Neural cell (in vitro differentiated cells): ENCODE measurements around the gene PLAC8. TPM values are rescaled to one million over a fixed set of nuclear protein-coding genes. Genes with fewer than 3 reads are reported as not detected.

Source experiments
- H2AFZ ChIP-seq: fragments of 200-600, 300-800 bp; sonication (generic), shearing (Covaris generic); 2 replicates; pipeline ENCODE4 v1.6.0; 2014; ENCODE audit warnings: low read depth, mild to moderate bottlenecking, antibody characterized with exemption, low read length, moderate library complexity
- H3F3A ChIP-seq: fragments of 200-600 bp; shearing (Covaris generic); 2 replicates; pipeline ENCODE4 v1.6.1; 2016; ENCODE audit warnings: mild to moderate bottlenecking, moderate library complexity, mixed read lengths, antibody characterized with exemption, low read length; ENCODE audit not compliant: insufficient read depth, poor library complexity, severe bottlenecking
- H3K27ac ChIP-seq: fragments of 200-600, 300-800 bp; sonication (generic), shearing (Covaris generic); 2 replicates; pipeline ENCODE4 v1.5.1; 2014; ENCODE audit warnings: mild to moderate bottlenecking, low read length, moderate library complexity
- H3K27me3 ChIP-seq: fragments of 300-800, 200-600 bp; sonication (generic), shearing (Covaris generic); 2 replicates; pipeline ENCODE4 v1.6.0; 2014; ENCODE audit warnings: mild to moderate bottlenecking, low read depth, low read length, moderate library complexity; ENCODE audit not compliant: insufficient read depth
- H3K36me3 ChIP-seq: fragments of 300-800, 200-600 bp; sonication (generic), shearing (Covaris generic); 2 replicates; pipeline ENCODE4 v1.5.1; 2014; ENCODE audit warnings: mild to moderate bottlenecking, antibody characterized with exemption, low read length, moderate library complexity; ENCODE audit not compliant: insufficient read depth
- H3K4me2 ChIP-seq: fragments of 300-800, 200-600 bp; sonication (generic), shearing (Covaris generic); 2 replicates; pipeline ENCODE4 v1.6.0; 2014; ENCODE audit warnings: mild to moderate bottlenecking, low read length
- H3K4me3 ChIP-seq: fragments of 300-800, 200-600 bp; sonication (generic), shearing (Covaris generic); 2 replicates; pipeline ENCODE4 v1.5.1; 2014; ENCODE audit warnings: mild to moderate bottlenecking, low read length, moderate library complexity
- H3K79me2 ChIP-seq: fragments of 200-600 bp; shearing (Covaris generic); replicated peaks from 2 replicates; pipeline ENCODE4 v1.6.0; 2014; ENCODE audit warnings: mild to moderate bottlenecking, low read length, moderate library complexity; ENCODE audit not compliant: insufficient read depth
- H3K9ac ChIP-seq: fragments of 300-800, 200-600 bp; sonication (generic), shearing (Covaris generic); 2 replicates; pipeline ENCODE4 v1.6.1; 2016; ENCODE audit warnings: mild to moderate bottlenecking, low read length, mixed read lengths
- H3K9me2 ChIP-seq: fragments of 200-600 bp; shearing (Covaris generic); 2 replicates; pipeline ENCODE4 v1.6.1; 2016; ENCODE audit warnings: mild to moderate bottlenecking, low read length, mixed read lengths; ENCODE audit not compliant: insufficient read depth
- H3K9me3 ChIP-seq: fragments of 200-600, 300-800 bp; sonication (generic), shearing (Covaris generic); 2 replicates; pipeline ENCODE4 v1.6.1; 2016; ENCODE audit warnings: mild to moderate bottlenecking, mixed run types, low read length, moderate library complexity, mixed read lengths
- H4K20me1 ChIP-seq: fragments of 200-600 bp; shearing (Covaris generic); 2 replicates; pipeline ENCODE4 v1.6.1; 2016; ENCODE audit warnings: mild to moderate bottlenecking, mixed run types; ENCODE audit not compliant: insufficient read depth
- CTCF ChIP-seq: fragments of 450-650 bp; IDR thresholded peaks from 2 replicates; pipeline ENCODE4 v1.5.1; 2014; ENCODE audit warnings: antibody characterized with exemption, mild to moderate bottlenecking, moderate library complexity; ENCODE audit not compliant: poor library complexity, severe bottlenecking
- EP300 ChIP-seq: fragments of 450-650 bp; conservative IDR thresholded peaks from 2 replicates; pipeline ENCODE4 v1.6.1; 2014; ENCODE audit warnings: antibody characterized with exemption, mild to moderate bottlenecking, moderate library complexity; ENCODE audit not compliant: poor library complexity, severe bottlenecking
- EZH2 ChIP-seq: fragments of 200-600, 300-800 bp; shearing (Covaris generic), sonication (generic); IDR thresholded peaks from 2 replicates; pipeline ENCODE4 v1.6.1; 2014; ENCODE audit warnings: antibody characterized with exemption, low read length, borderline replicate concordance, mild to moderate bottlenecking; ENCODE audit not compliant: insufficient read depth, poor library complexity, severe bottlenecking
- MXI1 ChIP-seq: fragments of 450-650 bp; conservative IDR thresholded peaks from 2 replicates; pipeline ENCODE4 v1.6.1; 2014; ENCODE audit warnings: antibody characterized with exemption, mild to moderate bottlenecking; ENCODE audit not compliant: poor library complexity, severe bottlenecking
- POLR2AphosphoS5 ChIP-seq: IDR thresholded peaks from 2 replicates; pipeline ENCODE4 v1.6.1; 2012
- RAD21 ChIP-seq: fragments of 450-650 bp; conservative IDR thresholded peaks from 2 replicates; pipeline ENCODE4 v1.6.1; 2014; ENCODE audit warnings: antibody characterized with exemption, mild to moderate bottlenecking, moderate library complexity
- SMC3 ChIP-seq: fragments of 450-650 bp; conservative IDR thresholded peaks from 2 replicates; pipeline ENCODE4 v1.6.1; 2014; ENCODE audit warnings: antibody characterized with exemption, mild to moderate bottlenecking, moderate library complexity; ENCODE audit not compliant: poor library complexity
- TAF1 ChIP-seq: IDR thresholded peaks from 2 replicates; pipeline ENCODE4 v1.6.1; 2012; ENCODE audit warnings: low read depth
- polyA plus RNA-seq: library from polyadenylated mRNA; depleted of rRNA; stranded (reverse); fragments of >200 nt; gene quantifications from 2 replicates; pipeline ENCODE4 v1.2.3, GENCODE V29; 2014
- TF ChIP-seq, protein P1 (sequence below): IDR thresholded peaks from 2 replicates; pipeline ENCODE4 v1.6.1; 2012; ENCODE audit warnings: borderline replicate concordance

Gene PLAC8
- polyA plus RNA-seq, 1 donor from 2014 or later, result not detected

DNA sequence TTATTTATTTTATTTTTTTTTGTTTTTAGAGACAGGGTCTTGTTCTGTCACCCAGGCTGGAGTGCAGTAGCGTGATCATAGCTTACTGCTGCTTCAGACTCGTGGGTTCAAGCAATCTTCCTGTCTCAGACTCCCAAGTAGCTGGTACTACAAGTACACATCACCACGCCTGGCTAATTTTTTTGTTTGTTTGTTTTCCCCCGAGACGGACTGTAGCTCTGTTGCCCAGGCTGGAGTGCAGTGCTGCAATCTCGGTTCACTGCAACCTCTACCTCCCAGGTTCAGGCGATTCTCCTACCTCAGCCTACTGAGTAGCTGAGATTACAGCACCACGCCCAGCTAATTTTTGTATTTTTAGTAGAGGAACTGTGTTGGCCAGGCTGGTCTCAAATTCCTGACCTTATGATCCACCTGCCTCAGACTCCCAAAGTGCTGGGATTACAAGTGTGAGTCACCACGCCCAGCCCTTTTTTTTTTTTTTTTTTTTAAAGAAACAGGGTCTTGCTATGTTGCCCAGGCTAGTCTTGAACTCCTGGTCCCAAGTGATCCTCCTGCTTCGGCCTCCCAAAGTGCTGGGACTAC is 47.4 kb downstream of the PLAC8 start:
- H3K27me3 ChIP-seq, result no peaks in the 10 kb centered on the region
- no peaks in the 10 kb centered on the region for H3K9me2 ChIP-seq
- no peak overlapping the region for H3K9ac ChIP-seq
- H2AFZ ChIP-seq, result no peak overlapping the region
- no peak overlapping the region for H3K27ac ChIP-seq
- no peaks in the 10 kb centered on the region for H3F3A ChIP-seq
- TF ChIP-seq TAF1, result no peak
- no peak for TF ChIP-seq RAD21
- no peak for TF ChIP-seq MXI1
- no peak for TF ChIP-seq SMC3
- no peak for TF ChIP-seq EZH2
- no peak for TF ChIP-seq CTCF
- no peak for TF ChIP-seq POLR2AphosphoS5
- TF ChIP-seq, protein P1, sequence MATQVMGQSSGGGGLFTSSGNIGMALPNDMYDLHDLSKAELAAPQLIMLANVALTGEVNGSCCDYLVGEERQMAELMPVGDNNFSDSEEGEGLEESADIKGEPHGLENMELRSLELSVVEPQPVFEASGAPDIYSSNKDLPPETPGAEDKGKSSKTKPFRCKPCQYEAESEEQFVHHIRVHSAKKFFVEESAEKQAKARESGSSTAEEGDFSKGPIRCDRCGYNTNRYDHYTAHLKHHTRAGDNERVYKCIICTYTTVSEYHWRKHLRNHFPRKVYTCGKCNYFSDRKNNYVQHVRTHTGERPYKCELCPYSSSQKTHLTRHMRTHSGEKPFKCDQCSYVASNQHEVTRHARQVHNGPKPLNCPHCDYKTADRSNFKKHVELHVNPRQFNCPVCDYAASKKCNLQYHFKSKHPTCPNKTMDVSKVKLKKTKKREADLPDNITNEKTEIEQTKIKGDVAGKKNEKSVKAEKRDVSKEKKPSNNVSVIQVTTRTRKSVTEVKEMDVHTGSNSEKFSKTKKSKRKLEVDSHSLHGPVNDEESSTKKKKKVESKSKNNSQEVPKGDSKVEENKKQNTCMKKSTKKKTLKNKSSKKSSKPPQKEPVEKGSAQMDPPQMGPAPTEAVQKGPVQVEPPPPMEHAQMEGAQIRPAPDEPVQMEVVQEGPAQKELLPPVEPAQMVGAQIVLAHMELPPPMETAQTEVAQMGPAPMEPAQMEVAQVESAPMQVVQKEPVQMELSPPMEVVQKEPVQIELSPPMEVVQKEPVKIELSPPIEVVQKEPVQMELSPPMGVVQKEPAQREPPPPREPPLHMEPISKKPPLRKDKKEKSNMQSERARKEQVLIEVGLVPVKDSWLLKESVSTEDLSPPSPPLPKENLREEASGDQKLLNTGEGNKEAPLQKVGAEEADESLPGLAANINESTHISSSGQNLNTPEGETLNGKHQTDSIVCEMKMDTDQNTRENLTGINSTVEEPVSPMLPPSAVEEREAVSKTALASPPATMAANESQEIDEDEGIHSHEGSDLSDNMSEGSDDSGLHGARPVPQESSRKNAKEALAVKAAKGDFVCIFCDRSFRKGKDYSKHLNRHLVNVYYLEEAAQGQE, result no peak
- TF ChIP-seq EP300, result no peak
- H3K36me3 ChIP-seq, result peaks cover 6% of the 10 kb centered on the region
- no peaks in the 10 kb centered on the region for H3K9me3 ChIP-seq
- no peaks in the 10 kb centered on the region for H4K20me1 ChIP-seq
- H3K4me3 ChIP-seq, result no peak overlapping the region
- H3K79me2 ChIP-seq, result no peaks in the 10 kb centered on the region
- no peak overlapping the region for H3K4me2 ChIP-seq

- peaks cover 6% of the 10 kb centered on the region for H3K36me3 ChIP-seq
- no peaks in the 10 kb centered on the region for H3F3A ChIP-seq
- no peak overlapping the region for H2AFZ ChIP-seq
- no peak overlapping the region for H3K4me3 ChIP-seq
- no peaks in the 10 kb centered on the region for H4K20me1 ChIP-seq
- TF ChIP-seq TAF1, result no peak
- H3K9me2 ChIP-seq, result no peaks in the 10 kb centered on the region
- no peak overlapping the region for H3K4me2 ChIP-seq
- H3K9ac ChIP-seq, result no peak overlapping the region
- H3K9me3 ChIP-seq, result no peaks in the 10 kb centered on the region
- H3K79me2 ChIP-seq, result no peaks in the 10 kb centered on the region
- H3K27ac ChIP-seq, result no peak overlapping the region
- no peaks in the 10 kb centered on the region for H3K27me3 ChIP-seq
Measured at GRCh38 chr4:83065266-83065665, 49.3 kb downstream of the PLAC8 start.

DNA sequence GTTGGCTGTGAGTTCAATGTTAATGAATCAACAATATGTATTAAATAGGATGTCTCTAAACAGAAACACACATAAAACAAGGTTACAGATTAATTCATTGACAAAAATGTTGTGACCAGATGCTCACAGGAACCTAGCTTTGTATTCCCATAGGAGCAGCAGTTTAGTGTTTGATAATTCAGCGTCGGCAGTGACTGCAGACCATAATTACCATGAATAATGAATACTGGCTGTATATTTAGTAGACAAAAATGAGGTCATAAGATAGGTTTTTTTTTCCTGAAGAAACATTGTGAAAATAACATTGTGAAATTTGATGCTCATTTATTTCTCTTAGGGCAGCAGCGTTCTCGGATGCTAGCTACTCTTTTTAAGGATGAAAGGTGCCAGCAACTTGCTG is 51.8 kb downstream of the PLAC8 start:
- no peak overlapping the region for H3K4me3 ChIP-seq
- H3K9ac ChIP-seq, result no peak overlapping the region
- no peaks in the 10 kb centered on the region for H3F3A ChIP-seq
- no peak overlapping the region for H3K4me2 ChIP-seq
- no peaks in the 10 kb centered on the region for H3K9me3 ChIP-seq
- no peaks in the 10 kb centered on the region for H3K79me2 ChIP-seq
- no peak overlapping the region for H2AFZ ChIP-seq
- TF ChIP-seq EZH2 (no peak), TAF1 (no peak), MXI1 (no peak), EP300 (no peak), RAD21 (no peak), CTCF (no peak), POLR2AphosphoS5 (no peak), SMC3 (no peak)
- TF ChIP-seq, protein P1, result no peak
- peaks cover 7% of the 10 kb centered on the region for H3K36me3 ChIP-seq
- H3K27ac ChIP-seq, result no peak overlapping the region
- no peaks in the 10 kb centered on the region for H3K9me2 ChIP-seq
- no peaks in the 10 kb centered on the region for H4K20me1 ChIP-seq
- H3K27me3 ChIP-seq, result no peaks in the 10 kb centered on the region
